GM10248 (cell line): ENCODE data around the gene FFAR3.
A peak's percentile ranks its signal among the peaks of the same experiment; 100 is the strongest.
"Not testable (repeated sequence)": the region's sequence is repeated elsewhere in the genome, so short reads cannot be mapped to it uniquely, and the experiment has no call there.

Experiments used
- CTCF ChIA-PET: fragments of 300-600 bp; sonication (Branson Sonifier 250); formaldehyde crosslinking; extraction: SDS; loops from one replicate; lab custom pipeline; 2021; ENCODE audit warnings: antibody characterized with exemption; lab: Yijun Ruan, JAX
- POLR2A ChIA-PET: fragments of 350-650 bp; sonication (Branson Sonifier 250); formaldehyde crosslinking; extraction: SDS; loops from one replicate; lab custom pipeline; 2020; ENCODE audit warnings: antibody characterized with exemption; lab: Yijun Ruan, JAX
- DNase-seq: peaks from one replicate; pipeline ENCODE4 v3.0.0; 2012; ENCODE audit errors: extremely low spot score
- CTCF ChIP-seq: IDR thresholded peaks from 2 replicates; pipeline ENCODE4 v1.5.1; 2012; ENCODE audit warnings: mild to moderate bottlenecking, low read depth; ENCODE audit errors: extremely low read depth, missing control alignments, control extremely low read depth

FFAR3 gene

GRCh38 chr19:35352448-35353304 is 5.6 kb upstream of the FFAR3 start:
- ChIA-PET POLR2A (interaction anchor here (0.5 to 1.4 kb wide), 4 partner anchors 90 to 211 kb away, joined by 3 to 5 read pairs (median 4); partner anchors contain the start of gene ATP4A), CTCF (interaction anchor here (0.8 to 7.2 kb wide), 46 partner anchors 9 to 239 kb away, joined by 3 to 125 read pairs (median 6); partner anchors contain the start of gene FFAR2)
- TF ChIP-seq CTCF = peak; percentile 79
- DNase-seq = peak; percentile 82

GRCh38 chr19:35353635-35354034 is 4.6 kb upstream of the FFAR3 start:
- POLR2A ChIA-PET = interaction anchor here (1.4 kb wide), 1 partner anchor 156 kb away, joined by 4 read pairs; no protein-coding TSS in a partner anchor
- TF ChIP-seq CTCF = no peak
- CTCF ChIA-PET = interaction anchor here (0.8 to 7.2 kb wide), 42 partner anchors 8 to 238 kb away, joined by 3 to 125 read pairs (median 7); partner anchors contain the start of gene FFAR2
- peak; percentile 1 for DNase-seq

GRCh38 chr19:35354898-35355297 is 3.4 kb upstream of the FFAR3 start:
- peak; percentile 3 for DNase-seq
- ChIA-PET POLR2A (no interaction called here), CTCF (interaction anchor here (1.6 to 7.2 kb wide), 5 partner anchors 8 to 139 kb away, joined by 3 to 125 read pairs (median 27); partner anchors contain the start of gene FFAR1)
- no peak for TF ChIP-seq CTCF

- ChIA-PET CTCF (interaction anchor here (1.5 to 7.2 kb wide), 8 partner anchors 9 to 153 kb away, joined by 3 to 125 read pairs (median 6); partner anchors contain the start of genes FFAR1 and KRTDAP), POLR2A (interaction anchor here (0.6 to 0.9 kb wide), 3 partner anchors 11 to 153 kb away, joined by 3 to 4 read pairs (median 3); no protein-coding TSS in a partner anchor)
- peak; percentile 9 for DNase-seq
- no peak for TF ChIP-seq CTCF
These were observed 2.3 kb upstream of the FFAR3 start for GRCh38 chr19:35355791-35356460.

- DNase-seq, POLR2A ChIA-PET: not testable (repeated sequence)
- CTCF ChIA-PET = interaction anchor here (0.9 to 7.2 kb wide), 2 partner anchors 111 to 139 kb away, joined by 3 to 125 read pairs; no protein-coding TSS in a partner anchor
These were observed 574 bp downstream of the FFAR3 start for GRCh38 chr19:35358834-35359233.

- POLR2A ChIA-PET, CTCF ChIA-PET: not testable (repeated sequence)
These were observed 1.1 kb downstream of the FFAR3 start for GRCh38 chr19:35359395-35359794.

GRCh38 chr19:35360081-35360480 is 1.8 kb downstream of the FFAR3 start:
- DNase-seq, POLR2A ChIA-PET, CTCF ChIA-PET: not testable (repeated sequence)

More at GRCh38 chr19:35359395-35359794, 1.1 kb downstream of the FFAR3 start:
- DNase-seq = not testable (repeated sequence)
